HG03097 (cell line): ENCODE results near the gene MT1F.
"Not testable (repeated sequence)": the region's sequence is repeated elsewhere in the genome, so short reads cannot be mapped to it uniquely, and the experiment has no call there.

ENCODE experiments used
- ATAC-seq: cut with Tn5 transposase; IDR thresholded peaks from one replicate; pipeline ENCODE4 v1.9.1; 2021; ENCODE audit not compliant: unreplicated experiment, low FRiP score

The MT1F gene

GRCh38 chr16:56657555-56658326 is at the start of gene MT1F:
MT1F (plus strand) TSS chr16:56657959; CDS start chr16:56658059, 100 bp downstream.
- no peak for ATAC-seq

- peak; percentile 78 for ATAC-seq
These were observed 49.5 kb upstream of the MT1F start, which contains the start of gene MT2A for GRCh38 chr16:56608043-56608875. MT2A (plus strand) TSS chr16:56608584; CDS start chr16:56608656, 72 bp downstream.

- peak; percentile 1 for ATAC-seq
These were observed 48.8 kb upstream of the MT1F start for GRCh38 chr16:56608876-56609462.

GRCh38 chr16:56609463-56609921 is 48.3 kb upstream of the MT1F start:
- peak; percentile 34 for ATAC-seq

- ATAC-seq = no peak
These were observed 47.6 kb upstream of the MT1F start for GRCh38 chr16:56610017-56610608.

GRCh38 chr16:56610609-56611111 is 47.1 kb upstream of the MT1F start:
- no peak for ATAC-seq

GRCh38 chr16:56611281-56611833 is 46.4 kb upstream of the MT1F start:
- no peak for ATAC-seq

- no peak for ATAC-seq
These were observed 44.1 kb upstream of the MT1F start for GRCh38 chr16:56613706-56614105.

- no peak for ATAC-seq
These were observed 43.2 kb upstream of the MT1F start for GRCh38 chr16:56614549-56614991.

GRCh38 chr16:56615353-56615752 is 42.4 kb upstream of the MT1F start:
- ATAC-seq = no peak

GRCh38 chr16:56616608-56617211 is 41.0 kb upstream of the MT1F start:
- no peak for ATAC-seq

- no peak for ATAC-seq
These were observed 40.3 kb upstream of the MT1F start for GRCh38 chr16:56617212-56618085.

- ATAC-seq = no peak
These were observed 39.6 kb upstream of the MT1F start for GRCh38 chr16:56618138-56618537.

GRCh38 chr16:56620339-56620897 is 37.3 kb upstream of the MT1F start:
- no peak for ATAC-seq

GRCh38 chr16:56621665-56622445 is 35.9 kb upstream of the MT1F start:
- ATAC-seq = not testable (repeated sequence)

GRCh38 chr16:56623184-56623583 is 34.6 kb upstream of the MT1F start:
- ATAC-seq = not testable (repeated sequence)

GRCh38 chr16:56623637-56624036 is 34.1 kb upstream of the MT1F start:
- ATAC-seq = no peak
